HepG2 (cell line): Measurements from ENCODE around the gene PACSIN1. TPM values are rescaled to one million over a fixed set of nuclear protein-coding genes. Genes with fewer than 3 reads are reported as not detected.

ENCODE experiments used
- ATAC-seq: fragments of 200-7000 bp; cut with Tn5 transposase; 3 replicates; pipeline ENCODE4 v1.9.1; 2020; ENCODE audit warnings: mild to moderate bottlenecking, moderate library complexity
- BruUV-seq: library from RNA; stranded (reverse); fragments of 400-500 nt; replicated peaks from 2 replicates; lab custom pipeline; 2021; lab: Mats Ljungman, UMichigan
- CTCF ChIA-PET: fragments of 300-600 bp; formaldehyde crosslinking; extraction: SDS; loops from one replicate; lab custom pipeline; 2021; ENCODE audit warnings: low total read pairs, inconsistent platforms, low intra/inter-chr PET ratio; lab: Yijun Ruan, JAX
- POLR2A ChIA-PET: fragments of 350-600 bp; sonication (Branson Sonifier 250); formaldehyde crosslinking; loops from one replicate; lab custom pipeline; 2020; ENCODE audit warnings: antibody characterized with exemption, inconsistent platforms; lab: Yijun Ruan, JAX
- DNase-seq: peaks from one replicate; pipeline ENCODE4 v3.0.0-alpha.2; 2015; ENCODE audit warnings: low spot score
- FAIRE-seq: peaks from 3 replicates; lab custom pipeline; 2011; peaks lifted over from hg19 to GRCh38; lab: Jason Lieb, UNC
- H2AFZ ChIP-seq: one replicate; pipeline ENCODE4 v1.6.1; 2011; ENCODE audit warnings: low read length, inconsistent platforms
- H3K27ac ChIP-seq: fragments of 300-600 bp; 3 replicates; pipeline ENCODE4 v1.8.0; 2011; ENCODE audit warnings: mixed run types, mild to moderate bottlenecking, mixed read lengths, low read length, inconsistent platforms; ENCODE audit not compliant: insufficient read depth; ENCODE audit errors: extremely low read length
- H3K27me3 ChIP-seq, 2 experiments: fragments of 200-600 bp in 1 of 2; 2 replicates in 1 of 2; 3 replicates in 1 of 2; pipeline versions ENCODE4 v1.6.0 to v1.8.0; 2011; ENCODE audit warnings: low read length in 2 of 2, mild to moderate bottlenecking in 2 of 2, moderate library complexity in 2 of 2, inconsistent platforms in 1 of 2; ENCODE audit not compliant: insufficient read depth in 2 of 2, control insufficient read depth in 1 of 2
- H3K36me3 ChIP-seq, 2 experiments: fragments of 200-600 bp in 1 of 2; replicated peaks in 1 of 2; 2 replicates in 1 of 2; 3 replicates in 1 of 2; pipeline versions ENCODE4 v1.5.1 to v1.8.0; 2011; ENCODE audit warnings: low read length in 2 of 2, inconsistent platforms in 1 of 2; ENCODE audit not compliant: insufficient read depth in 2 of 2, control insufficient read depth in 1 of 2
- H3K4me1 ChIP-seq: 2 replicates; pipeline ENCODE4 v1.5.1; 2012; ENCODE audit warnings: low read length, inconsistent platforms; ENCODE audit not compliant: insufficient read depth
- H3K4me2 ChIP-seq: 2 replicates; pipeline ENCODE4 v1.6.0; 2011; ENCODE audit warnings: low read depth, low read length, inconsistent platforms
- H3K4me3 ChIP-seq, 3 experiments: fragments of 200-600 bp in 1 of 3; sonication (generic), shearing (Covaris generic) in 1 of 3; replicated peaks in 1 of 3; 2 replicates each; pipeline ENCODE4 v1.5.1; 2011 to 2016; ENCODE audit warnings: low read length in 3 of 3, inconsistent platforms in 2 of 3, low read depth in 2 of 3, mild to moderate bottlenecking in 2 of 3, control low read depth in 1 of 3, mixed read lengths in 1 of 3; ENCODE audit not compliant: insufficient read depth in 1 of 3
- H3K79me2 ChIP-seq: one replicate; pipeline ENCODE4 v1.6.1; 2011; ENCODE audit warnings: low read length, inconsistent platforms; ENCODE audit not compliant: insufficient read depth
- H3K9ac ChIP-seq: 2 replicates; pipeline ENCODE4 v1.6.0; 2011; ENCODE audit warnings: mild to moderate bottlenecking, low read depth, low read length, inconsistent platforms; ENCODE audit not compliant: insufficient read depth
- H3K9me3 ChIP-seq: 2 replicates; pipeline ENCODE4 v1.5.1; 2012; ENCODE audit warnings: mild to moderate bottlenecking, low read length
- H4K20me1 ChIP-seq: 2 replicates; pipeline ENCODE4 v1.6.0; 2011; ENCODE audit warnings: inconsistent platforms, mild to moderate bottlenecking, low read length, moderate library complexity; ENCODE audit not compliant: insufficient read depth
- IKZF4 ChIP-seq: sonication (generic); formaldehyde crosslinking; IDR thresholded peaks from 2 replicates; pipeline ENCODE4 v1.5.1; 2020; ENCODE audit warnings: borderline replicate concordance, mild to moderate bottlenecking, low read depth, missing genetic modification reagents; ENCODE audit errors: not compliant biosample characterization
- MEIS1 ChIP-seq: sonication (generic); formaldehyde crosslinking; IDR thresholded peaks from 2 replicates; pipeline ENCODE4 v1.9.0; 2021; ENCODE audit warnings: mild to moderate bottlenecking, missing genetic modification reagents, moderate library complexity, borderline replicate concordance
- ZNF331 ChIP-seq: sonication (generic); formaldehyde crosslinking; IDR thresholded peaks from 2 replicates; pipeline ENCODE4 v1.4.0; 2020; ENCODE audit warnings: missing genetic modification reagents
- ZNF382 ChIP-seq: sonication (generic); formaldehyde crosslinking; IDR thresholded peaks from 2 replicates; pipeline ENCODE4 v1.5.0; 2020; ENCODE audit warnings: missing genetic modification reagents, mild to moderate bottlenecking, borderline replicate concordance
- WGBS: methylation state at CpG from one replicate; pipeline ENCODE4 v1.1.6; 2017; ENCODE audit warnings: low lambda C conversion rate; 5-methylcytosine and 5-hydroxymethylcytosine counted together
- in situ Hi-C: cut with HindIII; loops from 2 replicates; pipeline ENCODE4 v1.10.0; 2017; ENCODE audit warnings: low pct_unique_long_range_greater_than_20kb; ENCODE audit not compliant: extremely low pct_ligation_motif_present
- intact Hi-C: fragments of 100-400 bp; cut with micrococcal nuclease; formaldehyde crosslinking; loops from one replicate; pipeline ENCODE4 v1.10.0; 2022; ENCODE audit not compliant: unreplicated experiment
- polyA plus RNA-seq, 8 experiments: library from polyadenylated mRNA; depleted of rRNA in 3 of 8; stranded (reverse) in 7 of 8; unstranded in 1 of 8; fragments of >200 nt; fragmentation: Illumina TruSeq in 4 of 8; extraction: Trizol in 4 of 8; gene quantifications; 2 replicates each; pipeline versions ENCODE4 v1.2.1 to v1.2.3, GENCODE V29; 2011 to 2016; ENCODE audit warnings: low read depth in 4 of 8, missing spikeins in 1 of 8, mixed read lengths in 1 of 8; ENCODE audit not compliant: insufficient read depth in 1 of 8
- total RNA-seq, 5 experiments: library from RNA; depleted of rRNA; stranded (reverse); fragments of >200 nt; fragmentation: Illumina TruSeq; extraction: Trizol; gene quantifications; 2 replicates each; pipeline ENCODE4 v1.2.3, GENCODE V29; 2016; ENCODE audit warnings: low read depth in 1 of 5
- TF ChIP-seq, protein P1 (sequence below): sonication (generic); formaldehyde crosslinking; IDR thresholded peaks from 2 replicates; pipeline ENCODE4 v1.4.0; 2020; ENCODE audit warnings: mild to moderate bottlenecking, missing genetic modification reagents, borderline replicate concordance
- TF ChIP-seq, protein P2 (sequence below): sonication (generic); formaldehyde crosslinking; IDR thresholded peaks from 2 replicates; pipeline ENCODE4 v1.8.0; 2022; ENCODE audit warnings: mild to moderate bottlenecking, missing genetic modification reagents; ENCODE audit not compliant: insufficient replicate concordance

The PACSIN1 gene
- total and polyA plus RNA-seq, 2 of the 13 experiments (the other 11 are each of a cell fraction or from before 2014, with no cell fraction given), result not detected

DNA sequence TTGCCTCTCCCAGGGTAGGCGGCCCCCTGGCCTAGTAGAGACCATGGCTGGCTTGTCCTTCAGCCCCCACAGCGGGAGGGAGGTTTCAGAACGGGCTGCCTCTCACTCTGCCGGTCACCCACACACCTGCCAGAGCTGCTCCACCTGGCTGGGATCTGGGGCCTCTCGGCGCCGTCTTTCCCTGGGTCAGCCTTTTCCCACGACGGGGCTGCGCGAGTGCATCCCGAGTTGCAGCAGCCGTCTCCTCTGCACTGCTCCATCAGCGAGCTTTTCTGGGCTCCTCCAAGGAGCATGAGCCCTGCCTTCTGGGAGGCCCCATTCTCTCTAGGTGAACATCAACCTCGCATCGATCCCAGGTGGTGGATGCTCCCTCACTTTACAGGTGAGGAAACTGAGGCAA lies 106.1 kb downstream of the PACSIN1 start:
- Histone ChIP-seq H3K9ac (no peak overlapping the region), H3K9me3 (no peaks in the 10 kb centered on the region), H3K4me1 (peaks cover 47% of the 10 kb centered on the region), H3K27me3 (peaks cover 1 to 13% of the 10 kb centered on the region in 2 experiments; a peak in 3 of 5 replicates), H4K20me1 (no peaks in the 10 kb centered on the region), H3K79me2 (no peaks in the 10 kb centered on the region)
- FAIRE-seq (no peak), DNase-seq (no peak)
- 82% methylated on average over 13 of the region's 16 CpGs for WGBS
- TF ChIP-seq ZNF331 (CRISPR knock-in tag), result no peak
- no peak for TF ChIP-seq ZNF382
- TF ChIP-seq, protein P1, sequence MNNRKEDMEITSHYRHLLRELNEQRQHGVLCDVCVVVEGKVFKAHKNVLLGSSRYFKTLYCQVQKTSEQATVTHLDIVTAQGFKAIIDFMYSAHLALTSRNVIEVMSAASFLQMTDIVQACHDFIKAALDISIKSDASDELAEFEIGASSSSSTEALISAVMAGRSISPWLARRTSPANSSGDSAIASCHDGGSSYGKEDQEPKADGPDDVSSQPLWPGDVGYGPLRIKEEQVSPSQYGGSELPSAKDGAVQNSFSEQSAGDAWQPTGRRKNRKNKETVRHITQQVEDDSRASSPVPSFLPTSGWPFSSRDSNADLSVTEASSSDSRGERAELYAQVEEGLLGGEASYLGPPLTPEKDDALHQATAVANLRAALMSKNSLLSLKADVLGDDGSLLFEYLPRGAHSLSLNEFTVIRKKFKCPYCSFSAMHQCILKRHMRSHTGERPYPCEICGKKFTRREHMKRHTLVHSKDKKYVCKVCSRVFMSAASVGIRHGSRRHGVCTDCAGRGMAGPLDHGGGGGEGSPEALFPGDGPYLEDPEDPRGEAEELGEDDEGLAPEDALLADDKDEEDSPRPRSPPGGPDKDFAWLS (CRISPR knock-in tag), result 0 out of 2 replicates have a peak, but pooled peaks have one; percentile 9
- TF ChIP-seq, protein P2, sequence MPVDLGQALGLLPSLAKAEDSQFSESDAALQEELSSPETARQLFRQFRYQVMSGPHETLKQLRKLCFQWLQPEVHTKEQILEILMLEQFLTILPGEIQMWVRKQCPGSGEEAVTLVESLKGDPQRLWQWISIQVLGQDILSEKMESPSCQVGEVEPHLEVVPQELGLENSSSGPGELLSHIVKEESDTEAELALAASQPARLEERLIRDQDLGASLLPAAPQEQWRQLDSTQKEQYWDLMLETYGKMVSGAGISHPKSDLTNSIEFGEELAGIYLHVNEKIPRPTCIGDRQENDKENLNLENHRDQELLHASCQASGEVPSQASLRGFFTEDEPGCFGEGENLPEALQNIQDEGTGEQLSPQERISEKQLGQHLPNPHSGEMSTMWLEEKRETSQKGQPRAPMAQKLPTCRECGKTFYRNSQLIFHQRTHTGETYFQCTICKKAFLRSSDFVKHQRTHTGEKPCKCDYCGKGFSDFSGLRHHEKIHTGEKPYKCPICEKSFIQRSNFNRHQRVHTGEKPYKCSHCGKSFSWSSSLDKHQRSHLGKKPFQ (CRISPR knock-in tag), result no peak
- TF ChIP-seq IKZF4 (CRISPR knock-in tag), result no peak
- no peak for TF ChIP-seq MEIS1
- TF ChIP-seq, all 625 proteins: peak for 1
- H3K4me2 ChIP-seq, result no peak overlapping the region
- CTCF ChIA-PET, result no interaction called here
- intact Hi-C loops, result no loop called here
- H2AFZ ChIP-seq, result no peak overlapping the region
- in situ Hi-C loops, result no loop called here
- no peaks in the 10 kb centered on the region for H3K36me3 ChIP-seq
- no peak overlapping the region for H3K4me3 ChIP-seq
- H3K27ac ChIP-seq, result no peak overlapping the region
- peak; percentile 5; the same call in 1 of the 3 replicates for ATAC-seq
- no TSS peak for BruUV-seq
- POLR2A ChIA-PET, result no interaction called here
